Ishikawa (cell line): Measurements from ENCODE around the gene CAPZB.

Source experiments
- CEBPB ChIP-seq: IDR thresholded peaks from 2 replicates; pipeline ENCODE4 v1.6.1; 2012
- CREB1 ChIP-seq: IDR thresholded peaks from 2 replicates; pipeline ENCODE4 v1.6.1; 2012; ENCODE audit warnings: low read depth
- EGR1 ChIP-seq: IDR thresholded peaks from 2 replicates; pipeline ENCODE4 v1.6.1; 2012
- EP300 ChIP-seq: IDR thresholded peaks from 2 replicates; pipeline ENCODE4 v1.6.1; 2012; ENCODE audit warnings: borderline replicate concordance
- FOXM1 ChIP-seq: IDR thresholded peaks from 2 replicates; pipeline ENCODE4 v1.6.1; 2012; ENCODE audit warnings: low read depth, borderline replicate concordance
- MAX ChIP-seq: IDR thresholded peaks from 2 replicates; pipeline ENCODE4 v1.6.1; 2012
- NFIC ChIP-seq: IDR thresholded peaks from 2 replicates; pipeline ENCODE4 v1.6.1; 2012
- RAD21 ChIP-seq: IDR thresholded peaks from 2 replicates; pipeline ENCODE4 v1.6.1; 2012; ENCODE audit warnings: low read depth
- REST ChIP-seq: IDR thresholded peaks from 2 replicates; pipeline ENCODE4 v1.6.1; 2012; ENCODE audit warnings: low read depth, mild to moderate bottlenecking
- TAF1 ChIP-seq: IDR thresholded peaks from 2 replicates; pipeline ENCODE4 v1.6.1; 2012; ENCODE audit warnings: low read depth, mild to moderate bottlenecking
- TCF12 ChIP-seq: IDR thresholded peaks from 2 replicates; pipeline ENCODE4 v1.6.1; 2012; ENCODE audit warnings: low read depth
- TEAD4 ChIP-seq: IDR thresholded peaks from 2 replicates; pipeline ENCODE4 v1.6.1; 2012
- USF1 ChIP-seq: IDR thresholded peaks from 2 replicates; pipeline ENCODE4 v1.6.1; 2012
- YY1 ChIP-seq: IDR thresholded peaks from 2 replicates; pipeline ENCODE4 v1.6.1; 2012; ENCODE audit warnings: low read depth
- ZBTB7A ChIP-seq: IDR thresholded peaks from 2 replicates; pipeline ENCODE4 v1.6.1; 2012; ENCODE audit warnings: low read depth

Gene CAPZB

GRCh38 chr1:19476450-19477190 is 8.7 kb downstream of the CAPZB start:
- TF ChIP-seq EP300 (no peak), NFIC (no peak), TCF12 (no peak), REST (no peak), EGR1 (no peak)

GRCh38 chr1:19475296-19475695 is 10.0 kb downstream of the CAPZB start:
- TF ChIP-seq MAX (no peak), ZBTB7A (no peak), RAD21 (no peak)

- TF ChIP-seq EP300: no peak
- TF ChIP-seq RAD21: no peak
- TF ChIP-seq TAF1: no peak
- no peak for TF ChIP-seq EGR1
- TF ChIP-seq TEAD4: no peak
- no peak for TF ChIP-seq MAX
- TF ChIP-seq ZBTB7A: no peak
- TF ChIP-seq NFIC: no peak
- TF ChIP-seq FOXM1: no peak
Observed at GRCh38 chr1:19472174-19472573, 13.2 kb downstream of the CAPZB start.

- no peak for TF ChIP-seq USF1
- no peak for TF ChIP-seq NFIC
- TF ChIP-seq ZBTB7A: no peak
- TF ChIP-seq MAX: no peak
- TF ChIP-seq EGR1: no peak
- TF ChIP-seq EP300: no peak
- no peak for TF ChIP-seq CEBPB
- no peak for TF ChIP-seq CREB1
- TF ChIP-seq RAD21: no peak
- no peak for TF ChIP-seq TEAD4
- no peak for TF ChIP-seq TCF12
- TF ChIP-seq FOXM1: no peak
- TF ChIP-seq REST: no peak
- no peak for TF ChIP-seq TAF1
- TF ChIP-seq YY1: no peak
Observed at GRCh38 chr1:19469004-19469403, 16.3 kb downstream of the CAPZB start.

- no peak for TF ChIP-seq TCF12
- TF ChIP-seq ZBTB7A: no peak
- TF ChIP-seq FOXM1: no peak
- no peak for TF ChIP-seq REST
- TF ChIP-seq TEAD4: no peak
- no peak for TF ChIP-seq NFIC
- TF ChIP-seq RAD21: no peak
- no peak for TF ChIP-seq EP300
- no peak for TF ChIP-seq TAF1
- no peak for TF ChIP-seq EGR1
- TF ChIP-seq CREB1: no peak
- no peak for TF ChIP-seq MAX
- no peak for TF ChIP-seq USF1
- TF ChIP-seq YY1: no peak
- TF ChIP-seq CEBPB: no peak
Observed at GRCh38 chr1:19468397-19468956, 16.9 kb downstream of the CAPZB start.
